Brain microvascular endothelial cell (primary cell): ENCODE data around the gene TMEM63C.
"Not testable (repeated sequence)": the region's sequence is repeated elsewhere in the genome, so short reads cannot be mapped to it uniquely, and the experiment has no call there.

Experiments
- DNase-seq: peaks from one replicate; pipeline ENCODE4 v3.0.0-alpha.2; 2020
- H3K27ac ChIP-seq: fragments of 250-450 bp; sonication (Bioruptor Pico); 2 replicates; pipeline ENCODE4 v1.5.1; 2020; ENCODE audit warnings: mild to moderate bottlenecking, moderate library complexity
- H3K27me3 ChIP-seq: fragments of 250-450 bp; sonication (Bioruptor Pico); replicated peaks from 2 replicates; pipeline ENCODE4 v1.5.1; 2020; ENCODE audit warnings: mild to moderate bottlenecking
- H3K36me3 ChIP-seq: fragments of 250-450 bp; sonication (Bioruptor Pico); replicated peaks from 2 replicates; pipeline ENCODE4 v1.5.1; 2020; ENCODE audit warnings: mild to moderate bottlenecking
- H3K4me3 ChIP-seq: 2 replicates; pipeline ENCODE4 v1.5.1; 2011; ENCODE audit warnings: low read depth, mild to moderate bottlenecking, control low read depth, low read length, moderate library complexity
- in situ Hi-C: cut with HindIII; loops from 2 replicates; pipeline ENCODE4 v1.10.0; 2017; ENCODE audit warnings: low sequenced_read_pairs, low pct_ligation_motif_present
- TF ChIP-seq, protein P1 (sequence below): IDR thresholded peaks from 2 replicates; pipeline ENCODE4 v1.5.1; 2011; ENCODE audit warnings: low read depth, mild to moderate bottlenecking, moderate library complexity, low read length, control low read depth, inconsistent platforms; ENCODE audit errors: missing control alignments

The TMEM63C gene

GRCh38 chr14:77276295-77276935, 94.8 kb downstream of the TMEM63C start:
- no peak for DNase-seq
- TF ChIP-seq, protein P1, sequence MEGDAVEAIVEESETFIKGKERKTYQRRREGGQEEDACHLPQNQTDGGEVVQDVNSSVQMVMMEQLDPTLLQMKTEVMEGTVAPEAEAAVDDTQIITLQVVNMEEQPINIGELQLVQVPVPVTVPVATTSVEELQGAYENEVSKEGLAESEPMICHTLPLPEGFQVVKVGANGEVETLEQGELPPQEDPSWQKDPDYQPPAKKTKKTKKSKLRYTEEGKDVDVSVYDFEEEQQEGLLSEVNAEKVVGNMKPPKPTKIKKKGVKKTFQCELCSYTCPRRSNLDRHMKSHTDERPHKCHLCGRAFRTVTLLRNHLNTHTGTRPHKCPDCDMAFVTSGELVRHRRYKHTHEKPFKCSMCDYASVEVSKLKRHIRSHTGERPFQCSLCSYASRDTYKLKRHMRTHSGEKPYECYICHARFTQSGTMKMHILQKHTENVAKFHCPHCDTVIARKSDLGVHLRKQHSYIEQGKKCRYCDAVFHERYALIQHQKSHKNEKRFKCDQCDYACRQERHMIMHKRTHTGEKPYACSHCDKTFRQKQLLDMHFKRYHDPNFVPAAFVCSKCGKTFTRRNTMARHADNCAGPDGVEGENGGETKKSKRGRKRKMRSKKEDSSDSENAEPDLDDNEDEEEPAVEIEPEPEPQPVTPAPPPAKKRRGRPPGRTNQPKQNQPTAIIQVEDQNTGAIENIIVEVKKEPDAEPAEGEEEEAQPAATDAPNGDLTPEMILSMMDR: no peak
- in situ Hi-C loops: no loop called here
- peaks cover 3% of the 10 kb centered on the region for H3K36me3 ChIP-seq
- no peak overlapping the region for H3K27ac ChIP-seq
- H3K4me3 ChIP-seq: no peak overlapping the region
- H3K27me3 ChIP-seq: peaks cover 2% of the 10 kb centered on the region

GRCh38 chr14:77276959-77277358, 95.4 kb downstream of the TMEM63C start:
- Histone ChIP-seq H3K27me3 (no peaks in the 10 kb centered on the region), H3K27ac (no peak overlapping the region), H3K36me3 (peaks cover 3% of the 10 kb centered on the region), H3K4me3 (no peak overlapping the region)
- in situ Hi-C loops: no loop called here
- TF ChIP-seq, protein P1: no peak
- no peak for DNase-seq

GRCh38 chr14:77278461-77279230, 97.0 kb downstream of the TMEM63C start:
- Histone ChIP-seq H3K27me3 (no peaks in the 10 kb centered on the region), H3K36me3 (peaks cover 3% of the 10 kb centered on the region), H3K4me3 (no peak overlapping the region), H3K27ac (no peak overlapping the region)
- TF ChIP-seq, protein P1: no peak
- in situ Hi-C loops: no loop called here
- no peak for DNase-seq

GRCh38 chr14:77279719-77280118, 98.1 kb downstream of the TMEM63C start:
- no peak for DNase-seq
- TF ChIP-seq, protein P1: no peak
- Histone ChIP-seq H3K27ac (no peak overlapping the region), H3K27me3 (no peaks in the 10 kb centered on the region), H3K4me3 (no peak overlapping the region), H3K36me3 (peaks cover 12% of the 10 kb centered on the region)
- in situ Hi-C loops: no loop called here

DNA sequence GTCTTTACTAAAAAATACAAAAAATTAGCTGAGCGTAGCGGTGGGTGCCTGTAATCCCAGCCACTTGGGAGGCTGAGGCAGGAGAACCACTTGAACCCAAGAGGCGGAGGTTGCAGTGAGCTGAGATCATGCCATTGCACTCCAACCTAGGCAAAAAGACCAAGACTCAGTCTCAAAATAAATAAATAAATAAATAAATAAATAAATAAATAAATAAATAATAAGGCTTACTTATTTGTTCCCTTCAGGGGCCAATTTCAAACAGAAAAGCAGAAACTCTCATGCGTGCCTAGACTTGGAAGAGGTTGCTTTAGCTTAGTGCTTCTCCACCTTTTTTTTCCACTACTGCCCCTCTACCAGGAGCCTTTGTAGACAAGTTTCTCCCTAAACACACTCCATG, 99.3 kb downstream of the TMEM63C start:
- H3K27me3 ChIP-seq, DNase-seq, H3K4me3 ChIP-seq, H3K27ac ChIP-seq, in situ Hi-C loops: not testable (repeated sequence)
- peaks cover 16% of the 10 kb centered on the region for H3K36me3 ChIP-seq

DNA sequence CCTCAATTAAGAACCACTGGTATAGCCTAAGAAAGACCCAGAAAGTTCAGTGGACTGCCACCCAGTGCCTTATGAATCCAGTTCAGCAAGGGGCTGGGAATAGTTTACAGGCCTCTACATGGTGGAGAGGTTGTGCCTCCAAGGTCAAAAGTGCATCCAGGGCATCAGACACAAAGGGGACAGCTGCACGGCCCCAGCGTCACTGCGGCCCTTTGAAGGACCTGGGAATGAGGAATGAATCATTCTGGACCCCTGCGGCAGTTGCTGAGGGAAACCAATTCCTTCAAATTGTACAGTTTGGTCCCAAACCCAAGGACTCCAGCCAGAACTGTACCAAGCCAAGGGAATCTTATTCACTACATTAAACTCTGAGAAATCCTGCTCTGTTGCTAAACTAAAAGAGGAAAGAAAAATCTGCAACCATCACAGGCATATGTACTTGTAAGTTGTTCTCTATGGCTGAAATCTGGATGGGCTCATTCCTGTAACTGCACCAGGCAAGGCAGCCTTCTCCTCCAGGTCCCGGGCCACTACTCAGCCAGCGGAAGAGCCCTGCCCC, 100.3 kb downstream of the TMEM63C start:
- in situ Hi-C loops: no loop called here
- Histone ChIP-seq H3K36me3 (peaks cover 16% of the 10 kb centered on the region), H3K27ac (no peak overlapping the region), H3K27me3 (no peaks in the 10 kb centered on the region), H3K4me3 (no peak overlapping the region)
- DNase-seq: no peak
- TF ChIP-seq, protein P1: no peak
